NCI-H82 treated with DMSO at 0.1 percent for 48 hours (cell line): Measurements from ENCODE around the gene VPS18.

Experiments
- DNase-seq: peaks from one replicate; lab custom pipeline; 2025; ENCODE audit not compliant: unreplicated experiment; lab: John Stamatoyannopoulos, UW

The VPS18 gene

GRCh38 chr15:40932649-40933516 lies 38.6 kb downstream of the VPS18 start:
- no peak for DNase-seq

GRCh38 chr15:40933517-40933902 lies 39.3 kb downstream of the VPS18 start:
- DNase-seq, result no peak

GRCh38 chr15:40934457-40934856 lies 40.2 kb downstream of the VPS18 start:
- DNase-seq, result no peak

GRCh38 chr15:40936234-40936708 lies 42.0 kb downstream of the VPS18 start:
- no peak for DNase-seq

- DNase-seq, result no peak
Observed at GRCh38 chr15:40936709-40937666, 42.7 kb downstream of the VPS18 start.

- DNase-seq, result no peak
Observed at GRCh38 chr15:40937762-40938535, 43.7 kb downstream of the VPS18 start.

GRCh38 chr15:40938536-40938870 lies 44.3 kb downstream of the VPS18 start:
- DNase-seq, result no peak

GRCh38 chr15:40940296-40940801 lies 46.1 kb downstream of the VPS18 start:
- DNase-seq, result no peak

- no peak for DNase-seq
Observed at GRCh38 chr15:40941068-40941527, 46.8 kb downstream of the VPS18 start.

GRCh38 chr15:40941528-40942336 lies 47.5 kb downstream of the VPS18 start:
- no peak for DNase-seq

- DNase-seq, result no peak
Observed at GRCh38 chr15:40942337-40942854, 48.1 kb downstream of the VPS18 start.

GRCh38 chr15:40942878-40943277 lies 48.6 kb downstream of the VPS18 start:
- no peak for DNase-seq

- DNase-seq, result no peak
Observed at GRCh38 chr15:40943764-40944365, 49.6 kb downstream of the VPS18 start.

- no peak for DNase-seq
Observed at GRCh38 chr15:40944510-40945296, 50.5 kb downstream of the VPS18 start.

GRCh38 chr15:40948706-40949473 lies 54.6 kb downstream of the VPS18 start:
- no peak for DNase-seq

- DNase-seq, result no peak
Observed at GRCh38 chr15:40949756-40950207, 55.5 kb downstream of the VPS18 start.

GRCh38 chr15:40951764-40952163 lies 57.5 kb downstream of the VPS18 start:
- DNase-seq, result no peak
